HL-60/S4 treated with phorbol 12-myristate 13-acetate at 8.2 ng/mL for 4 days and 3 days (cell line): Measurements from ENCODE around the gene CD101.

Source experiments
- in situ Hi-C: fragments of 300-500 bp; cut with MboI; formaldehyde crosslinking; loops from 2 replicates; pipeline ENCODE4 v1.15.0; 2022; ENCODE audit warnings: low sequenced_read_pairs

CD101 gene

DNA sequence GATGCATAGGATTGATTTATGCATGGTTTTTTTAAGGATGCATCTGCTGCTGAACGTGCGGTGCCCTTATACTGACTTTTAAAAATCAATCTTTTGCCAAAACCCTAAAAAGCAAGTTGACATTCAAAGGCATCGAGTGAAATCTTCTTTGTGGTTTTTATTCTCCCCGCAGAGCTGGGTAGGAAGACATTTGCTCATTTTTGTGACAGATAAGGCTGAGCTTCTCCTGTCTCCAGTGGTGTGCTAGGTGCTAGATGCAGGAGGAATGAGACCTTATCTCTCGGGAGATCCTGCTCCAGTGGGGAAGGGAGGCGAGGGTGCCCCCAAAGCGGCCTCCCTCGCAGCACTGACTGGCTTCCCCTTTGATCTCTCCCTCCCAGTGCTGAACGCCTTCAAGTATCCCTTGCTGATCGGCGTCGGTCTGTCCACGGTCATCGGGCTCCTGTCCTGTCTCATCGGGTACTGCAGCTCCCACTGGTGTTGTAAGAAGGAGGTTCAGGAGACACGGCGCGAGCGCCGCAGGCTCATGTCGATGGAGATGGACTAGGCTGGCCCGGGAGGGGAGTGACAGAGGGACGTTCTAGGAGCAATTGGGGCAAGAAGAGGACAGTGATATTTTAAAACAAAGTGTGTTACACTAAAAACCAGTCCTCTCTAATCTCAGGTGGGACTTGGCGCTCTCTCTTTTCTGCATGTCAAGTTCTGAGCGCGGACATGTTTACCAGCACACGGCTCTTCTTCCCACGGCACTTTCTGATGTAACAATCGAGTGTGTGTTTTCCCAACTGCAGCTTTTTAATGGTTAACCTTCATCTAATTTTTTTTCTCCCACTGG is 14.9 kb upstream of the CD101 start:
- in situ Hi-C loops, result no loop called here

DNA sequence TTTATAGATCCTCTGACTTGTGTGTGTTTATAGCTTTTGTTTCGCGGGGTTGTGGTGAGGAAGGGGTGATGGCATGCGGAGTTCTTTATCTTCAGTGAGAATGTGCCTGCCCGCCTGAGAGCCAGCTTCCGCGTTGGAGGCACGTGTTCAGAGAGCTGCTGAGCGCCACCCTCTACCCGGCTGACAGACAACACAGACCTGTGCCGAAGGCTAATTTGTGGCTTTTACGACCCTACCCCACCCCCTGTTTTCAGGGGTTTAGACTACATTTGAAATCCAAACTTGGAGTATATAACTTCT is 14.4 kb upstream of the CD101 start:
- in situ Hi-C loops, result no loop called here

DNA sequence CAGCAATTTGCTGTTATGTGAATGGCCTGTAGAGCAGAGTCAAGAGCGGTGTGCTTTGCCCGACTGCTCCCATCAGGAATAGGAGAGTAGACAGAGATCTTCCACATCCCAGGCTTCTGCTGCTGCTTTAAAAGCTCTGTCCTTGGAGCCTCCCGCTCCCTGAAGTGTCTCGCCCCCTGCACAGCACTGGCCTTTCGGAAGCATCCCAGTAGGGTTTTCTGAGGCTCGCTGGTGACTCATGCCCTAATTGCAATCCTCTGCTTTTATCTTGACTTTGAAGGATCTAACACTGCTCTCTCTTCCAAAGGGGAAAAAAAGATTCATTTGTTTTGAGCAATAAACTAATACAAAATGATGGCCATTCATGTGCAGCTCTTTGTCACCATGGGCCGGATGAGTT is 13.3 kb upstream of the CD101 start:
- in situ Hi-C loops, result no loop called here

DNA sequence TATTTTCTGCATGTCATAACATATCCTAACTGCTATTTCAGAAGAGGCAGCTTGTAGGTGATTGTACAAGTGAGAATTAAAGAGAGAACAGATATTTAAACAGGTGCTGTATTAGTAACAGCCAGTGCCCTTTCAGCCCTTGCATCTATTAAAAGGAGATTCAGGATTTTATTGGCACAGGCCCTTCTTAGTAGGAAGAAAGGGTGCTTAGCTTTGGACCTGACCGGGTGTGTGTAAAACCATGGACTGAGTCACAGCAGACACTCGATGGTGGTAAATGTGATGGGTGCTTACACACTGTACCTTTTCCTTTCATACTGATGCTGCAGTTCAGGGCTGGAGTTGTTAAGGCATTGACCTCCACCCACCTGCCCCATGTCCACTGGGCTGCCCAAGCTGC is 12.7 kb upstream of the CD101 start:
- in situ Hi-C loops, result no loop called here

DNA sequence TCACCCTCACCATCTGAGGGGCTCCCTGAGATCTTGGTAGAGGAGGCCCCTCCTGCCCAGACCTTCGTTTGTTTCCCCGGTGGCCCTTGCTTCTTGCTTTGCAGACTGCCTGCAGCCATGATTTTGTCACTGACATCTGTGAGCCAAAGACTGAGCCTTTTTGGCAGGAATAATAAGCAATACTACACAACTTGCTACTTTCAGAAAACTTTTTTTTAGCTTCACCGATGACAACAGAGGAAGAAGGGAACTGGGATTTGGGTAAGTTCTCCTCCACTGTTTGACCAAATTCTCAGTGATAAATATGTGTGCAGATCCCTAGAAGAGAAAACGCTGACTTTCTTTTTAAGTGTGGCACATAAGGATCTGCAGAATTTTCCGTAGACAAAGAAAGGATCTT is 11.7 kb upstream of the CD101 start:
- in situ Hi-C loops, result no loop called here

DNA sequence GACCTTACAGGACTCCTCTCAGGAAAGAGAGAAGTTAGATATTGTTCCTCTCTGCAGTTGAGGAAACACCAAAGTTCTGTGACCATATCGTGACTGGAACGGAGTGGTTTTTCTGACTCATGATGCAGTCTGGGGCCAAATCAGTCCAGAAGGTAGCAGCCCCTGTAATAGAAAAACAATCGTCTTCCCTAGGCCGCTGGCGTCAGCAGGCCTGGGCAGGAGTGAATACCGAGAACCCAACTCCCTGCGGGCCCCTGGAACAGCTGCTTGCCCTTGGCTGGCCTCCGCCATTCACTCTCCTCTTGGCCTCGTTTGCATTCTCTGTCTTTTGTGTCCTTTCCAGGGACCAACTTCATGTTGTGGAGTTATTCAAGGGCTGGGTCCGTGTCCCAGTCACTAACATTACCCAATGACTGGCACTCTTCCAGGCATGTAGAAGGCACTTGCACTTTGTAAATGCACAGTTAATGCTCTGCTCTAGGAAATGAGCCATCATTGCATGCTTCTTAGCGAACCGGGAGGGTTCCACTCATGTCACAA is 10.9 kb upstream of the CD101 start:
- in situ Hi-C loops, result no loop called here

DNA sequence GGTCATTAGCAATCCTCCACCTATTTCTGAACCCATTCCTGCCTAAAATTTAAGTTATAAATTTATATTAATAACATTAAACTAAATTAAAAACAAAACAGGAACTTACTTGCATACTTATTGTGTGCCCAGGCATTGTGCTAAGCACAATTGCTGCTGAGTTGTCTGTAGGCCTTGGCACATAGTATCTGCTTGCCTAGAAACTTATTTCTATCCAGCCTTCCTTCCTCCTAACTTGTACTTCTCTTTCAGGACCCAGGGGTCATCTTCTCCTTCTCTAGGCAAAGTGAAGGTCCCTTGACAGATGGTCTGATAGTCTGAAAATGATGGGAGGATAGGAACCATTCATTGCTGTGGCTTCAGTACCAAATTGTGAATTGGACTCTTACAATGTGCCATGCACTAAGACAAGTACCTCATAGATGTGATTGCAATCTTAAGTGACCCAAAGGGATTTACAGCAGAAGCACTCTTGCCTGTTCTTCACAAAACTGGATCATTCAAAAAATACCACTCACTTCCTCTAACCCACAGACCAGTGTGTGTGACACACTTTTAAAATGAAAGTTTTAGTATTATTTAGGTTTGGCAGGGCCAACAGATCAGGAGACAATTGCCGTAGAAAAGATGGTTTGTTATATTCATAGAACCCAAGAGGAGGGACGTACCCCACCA is 10.3 kb upstream of the CD101 start:
- in situ Hi-C loops, result no loop called here

DNA sequence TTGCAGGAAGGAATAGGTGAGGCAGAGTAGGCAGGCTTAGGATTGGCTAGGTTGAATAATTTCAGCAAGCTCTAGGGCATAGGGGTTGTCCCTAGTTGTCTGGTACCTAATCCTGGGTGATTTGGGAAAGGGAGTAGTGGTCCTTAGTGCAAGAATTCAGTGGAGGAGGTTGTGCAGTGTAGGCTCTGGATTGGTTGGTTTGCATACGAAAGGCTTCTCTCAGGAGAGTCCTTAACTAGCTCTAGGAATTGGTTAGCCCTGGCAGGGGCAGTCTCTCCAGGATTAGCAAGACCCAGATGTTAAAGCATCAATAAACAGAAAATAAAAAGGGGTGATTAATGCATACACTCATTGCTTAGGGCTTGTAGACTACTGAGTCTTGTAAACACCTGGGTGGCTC is 9.6 kb upstream of the CD101 start:
- in situ Hi-C loops, result no loop called here

DNA sequence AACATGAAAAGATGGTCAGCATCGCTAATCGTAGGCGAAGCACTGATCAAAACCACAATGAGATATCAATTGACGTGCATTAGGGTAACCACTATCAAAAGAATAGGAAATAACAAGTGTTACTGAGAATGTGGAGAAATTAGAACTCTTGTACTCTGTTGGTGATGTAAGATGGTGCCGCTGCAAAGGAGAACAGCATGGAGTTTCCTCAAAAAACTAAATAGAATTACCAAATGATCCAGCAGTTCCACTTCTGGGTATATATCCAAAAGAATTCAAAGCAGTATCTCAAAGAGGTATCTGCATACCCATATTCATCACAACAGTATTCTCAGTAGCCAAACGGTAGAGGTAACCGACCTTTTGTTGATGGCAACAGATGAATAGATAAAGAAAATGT is 8.3 kb upstream of the CD101 start:
- in situ Hi-C loops, result no loop called here

DNA sequence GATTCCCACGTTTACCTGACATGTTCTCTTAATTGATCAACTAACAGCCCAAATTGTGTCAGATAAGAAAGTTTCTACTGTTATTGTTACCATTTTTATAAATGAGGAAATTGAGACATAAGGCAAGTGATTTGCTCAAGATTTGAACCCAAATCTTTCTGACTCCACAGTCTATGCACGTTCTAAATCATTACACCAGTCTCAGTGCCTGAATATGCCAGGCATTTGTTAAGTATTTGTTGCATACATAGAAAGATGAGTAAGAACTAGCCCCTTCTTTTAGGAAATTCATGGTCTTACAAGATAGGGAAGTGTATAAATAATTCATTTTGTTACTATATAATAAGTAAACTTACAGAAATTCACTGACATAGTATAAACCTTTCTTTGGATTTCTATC is 7.1 kb upstream of the CD101 start:
- in situ Hi-C loops, result no loop called here

DNA sequence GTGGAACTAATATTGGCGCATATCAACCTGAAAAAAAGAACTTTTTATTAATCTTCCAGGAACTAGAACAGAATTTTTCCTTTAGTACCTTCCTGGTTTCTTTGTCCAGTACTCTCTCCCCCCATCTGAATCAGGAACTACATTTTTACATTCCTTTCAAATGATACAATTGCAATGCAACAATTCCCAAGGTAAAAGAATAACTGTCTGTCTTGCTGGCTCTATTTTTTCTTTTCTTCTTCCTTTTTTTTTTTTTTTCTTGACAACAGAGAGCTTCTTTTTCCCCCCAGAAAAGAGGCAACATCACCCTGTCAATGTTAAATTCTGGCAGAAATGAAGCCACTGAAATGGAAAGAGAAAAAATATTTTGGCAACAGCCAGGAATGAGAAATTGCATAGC is 4.5 kb upstream of the CD101 start:
- in situ Hi-C loops, result no loop called here

DNA sequence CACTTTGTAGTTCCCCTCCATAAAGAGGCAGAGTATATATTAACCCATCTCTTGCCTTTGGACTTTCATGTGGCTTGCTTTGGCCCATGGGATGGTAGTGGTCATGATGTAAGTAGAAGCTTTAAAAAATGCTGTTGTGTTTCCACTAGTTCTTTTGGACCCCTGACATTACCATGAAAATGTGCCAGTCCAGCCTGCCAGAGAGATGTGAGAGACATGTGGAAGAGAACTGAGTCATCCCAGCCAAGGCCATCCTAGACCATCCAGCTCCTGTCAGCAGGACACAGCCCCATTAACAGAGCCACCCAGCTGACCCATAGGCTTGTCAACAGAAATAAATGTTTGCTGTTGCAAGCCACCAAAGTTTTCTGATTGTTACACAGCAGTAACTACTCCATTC is 3.9 kb upstream of the CD101 start:
- in situ Hi-C loops, result no loop called here

DNA sequence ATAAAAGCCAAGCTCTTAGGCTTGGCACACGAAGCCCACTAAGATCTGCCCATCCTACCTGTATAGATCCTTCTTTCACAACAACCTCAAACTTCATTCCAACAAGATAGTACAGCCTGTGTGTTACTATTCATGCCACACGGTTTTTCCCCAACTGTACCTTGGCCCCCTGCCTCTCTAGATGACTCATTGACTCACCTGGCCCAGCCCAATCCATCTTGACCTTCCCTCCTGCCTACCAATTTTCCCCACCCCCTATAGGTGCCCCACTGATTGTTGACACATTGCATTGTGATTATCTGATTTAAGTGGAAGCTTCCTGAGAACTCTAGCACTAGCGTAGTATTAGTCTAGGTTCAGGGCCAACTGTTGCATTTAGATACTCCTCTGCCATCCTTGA is 2.0 kb upstream of the CD101 start:
- in situ Hi-C loops, result no loop called here

DNA sequence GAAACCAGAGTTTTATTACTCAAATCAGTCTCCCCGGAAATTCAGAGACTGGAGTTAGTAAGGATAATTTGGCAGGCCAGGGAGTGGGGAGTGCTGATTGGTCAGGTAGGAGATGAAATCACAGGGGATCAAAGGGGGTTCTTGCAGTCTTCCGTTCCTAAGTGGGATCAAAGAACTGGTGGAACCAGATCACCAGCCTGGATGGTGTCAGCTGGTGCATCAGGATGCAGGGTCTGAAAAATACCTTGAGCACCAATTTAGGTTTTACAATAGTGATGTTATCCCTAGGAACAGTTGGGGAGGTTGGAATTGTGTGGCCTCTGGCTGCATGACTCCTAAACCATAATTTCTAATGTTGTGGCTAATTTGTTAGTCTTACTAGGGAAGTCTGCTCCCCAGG is 1.4 kb upstream of the CD101 start:
- in situ Hi-C loops, result no loop called here

DNA sequence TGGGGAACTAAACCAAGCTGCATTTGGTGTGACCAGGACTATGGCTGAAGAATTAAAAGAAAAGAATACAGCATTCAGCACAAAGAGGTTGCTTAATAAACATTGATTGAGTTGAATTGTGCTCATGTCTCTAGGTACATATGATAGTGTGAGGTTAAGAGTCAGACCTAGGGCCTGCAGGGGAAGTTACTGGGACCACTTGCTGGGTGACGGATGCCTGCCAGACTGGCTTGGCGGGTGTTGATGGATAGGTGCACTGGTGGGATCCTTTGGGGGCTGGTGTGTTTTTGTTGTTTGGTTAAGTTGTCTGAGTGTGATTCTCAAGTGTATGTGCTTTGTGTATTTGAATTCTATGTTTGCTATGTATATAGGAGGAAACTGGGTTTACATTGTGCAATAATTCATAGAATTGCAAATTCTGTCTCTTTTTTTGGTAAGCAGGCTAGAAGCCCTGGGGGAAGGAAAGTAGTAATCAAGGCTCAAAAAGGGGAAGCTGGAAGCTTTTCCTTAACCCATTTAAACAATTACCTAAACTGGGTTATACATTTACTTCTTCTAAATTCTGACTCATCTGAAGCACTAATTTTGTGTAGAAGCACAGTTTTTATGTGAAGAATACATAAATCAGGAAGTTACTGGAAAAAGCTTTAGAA is 1.8 kb downstream of the CD101 start:
- in situ Hi-C loops, result no loop called here

DNA sequence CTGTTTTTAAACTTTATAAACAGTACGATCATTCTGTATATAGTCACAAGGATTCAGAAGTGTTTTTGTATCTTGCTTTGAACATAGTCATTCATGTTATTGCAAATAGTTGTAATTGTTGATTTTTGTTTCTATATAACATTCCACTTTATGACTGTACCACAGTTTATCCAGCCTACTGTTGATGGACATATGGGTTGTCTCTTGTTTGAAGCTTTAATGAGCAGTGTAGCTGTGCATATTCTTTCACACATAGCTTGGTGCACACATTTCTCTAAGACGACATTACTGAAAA is 6.1 kb downstream of the CD101 start:
- in situ Hi-C loops, result no loop called here

DNA sequence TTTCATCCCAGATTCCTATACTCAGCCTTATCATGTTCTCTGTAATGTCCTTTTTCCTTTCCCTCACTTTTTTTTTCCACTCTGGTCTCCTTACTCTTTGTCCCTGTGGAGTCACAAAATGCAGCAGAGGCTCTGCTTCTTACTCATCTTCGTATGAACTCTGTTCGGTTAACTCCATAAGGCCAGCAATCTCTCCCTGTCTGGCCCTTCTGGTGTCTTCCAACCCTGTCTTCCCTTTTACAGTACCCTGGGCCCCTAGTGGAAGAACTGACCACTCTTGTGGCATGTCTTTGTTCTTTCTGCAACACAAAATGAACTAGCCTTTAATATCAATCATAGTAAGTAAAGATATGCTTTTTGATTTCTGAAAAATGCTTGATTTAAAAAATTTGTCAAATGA is 7.1 kb downstream of the CD101 start:
- in situ Hi-C loops, result no loop called here

DNA sequence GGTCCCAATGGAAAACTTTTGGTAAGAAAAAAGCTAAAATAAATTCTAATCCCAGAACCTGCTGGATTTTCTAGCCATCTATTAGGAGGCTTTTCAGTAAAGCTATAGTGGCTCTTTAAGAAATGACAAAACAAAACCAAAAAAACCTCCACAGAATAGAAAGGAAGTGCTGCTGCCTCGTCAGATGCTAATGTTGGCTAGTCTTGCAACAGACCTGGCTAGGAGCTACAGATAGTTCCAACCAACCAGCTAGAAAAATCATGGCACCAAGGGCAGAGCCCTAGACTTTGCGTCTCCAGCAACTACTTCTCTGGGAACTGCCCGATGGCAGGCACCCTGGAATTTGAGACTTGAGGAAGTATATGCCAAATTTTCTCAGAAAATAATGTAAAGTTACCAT is 7.6 kb downstream of the CD101 start:
- in situ Hi-C loops, result no loop called here

DNA sequence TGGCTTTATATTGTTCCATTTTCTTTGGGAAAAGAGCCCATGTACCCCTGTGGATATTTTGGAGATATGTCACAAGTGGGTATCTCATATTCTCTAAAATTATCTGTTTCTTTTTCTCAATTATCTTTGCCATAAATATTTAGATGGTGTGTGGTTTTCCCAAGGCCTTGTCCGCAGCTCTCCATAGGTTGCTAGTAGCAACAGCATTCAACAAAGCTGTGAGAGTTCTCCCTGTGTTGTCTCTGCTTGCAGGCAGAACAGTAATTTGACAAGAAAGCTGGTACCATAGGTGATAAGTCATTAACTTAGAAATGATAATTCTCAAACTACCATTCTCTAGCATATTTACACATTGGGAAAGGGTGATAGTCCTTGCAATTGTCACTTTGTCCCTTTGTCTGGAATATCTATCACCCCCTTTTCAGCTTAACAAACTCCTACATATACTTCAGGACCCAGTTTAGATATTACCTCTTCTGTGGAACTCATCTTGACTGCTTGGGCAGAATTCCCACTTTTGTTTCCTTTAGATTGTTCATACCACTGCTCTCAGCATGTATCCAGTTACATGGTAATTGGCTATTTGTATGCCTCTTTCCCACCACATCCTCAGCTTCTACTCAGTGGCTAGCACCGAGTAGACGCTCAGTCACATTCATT is 8.9 kb downstream of the CD101 start:
- in situ Hi-C loops, result no loop called here

DNA sequence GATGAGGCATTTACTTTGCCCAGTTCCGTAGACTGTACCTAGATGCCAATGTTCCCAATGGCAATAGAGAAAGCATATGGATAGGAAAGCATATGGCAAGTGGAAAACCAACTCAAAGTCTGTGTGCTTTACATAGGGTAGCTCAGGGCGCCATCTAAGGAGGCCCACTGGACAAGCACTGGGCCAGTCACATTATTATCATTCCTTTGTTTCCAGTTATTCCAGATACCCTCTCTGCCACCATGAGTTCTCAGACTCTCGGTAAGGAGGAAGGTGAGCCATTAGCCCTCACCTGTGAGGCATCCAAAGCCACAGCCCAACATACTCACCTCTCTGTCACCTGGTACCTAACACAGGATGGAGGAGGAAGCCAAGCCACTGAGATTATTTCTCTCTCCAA is 9.8 kb downstream of the CD101 start:
- in situ Hi-C loops, result no loop called here

DNA sequence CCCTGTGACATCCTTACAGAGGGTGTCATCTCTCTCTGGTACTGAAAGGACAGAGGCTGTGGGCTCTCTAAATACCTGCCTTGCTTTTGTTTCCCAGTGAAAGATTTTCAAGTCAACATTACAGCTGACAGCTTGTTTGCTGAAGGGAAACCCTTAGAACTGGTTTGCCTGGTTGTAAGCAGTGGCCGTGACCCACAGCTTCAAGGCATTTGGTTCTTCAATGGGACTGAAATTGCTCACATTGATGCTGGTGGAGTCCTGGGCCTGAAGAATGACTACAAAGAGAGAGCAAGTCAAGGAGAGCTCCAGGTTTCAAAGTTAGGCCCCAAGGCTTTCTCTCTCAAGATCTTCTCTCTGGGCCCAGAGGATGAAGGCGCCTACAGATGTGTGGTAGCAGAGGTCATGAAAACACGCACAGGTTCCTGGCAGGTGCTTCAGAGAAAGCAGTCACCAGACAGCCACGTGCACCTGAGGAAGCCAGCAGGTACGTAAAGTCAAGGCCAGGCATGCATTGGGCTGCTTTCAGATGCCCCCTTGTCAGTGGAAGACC is 11.8 kb downstream of the CD101 start:
- in situ Hi-C loops, result no loop called here

DNA sequence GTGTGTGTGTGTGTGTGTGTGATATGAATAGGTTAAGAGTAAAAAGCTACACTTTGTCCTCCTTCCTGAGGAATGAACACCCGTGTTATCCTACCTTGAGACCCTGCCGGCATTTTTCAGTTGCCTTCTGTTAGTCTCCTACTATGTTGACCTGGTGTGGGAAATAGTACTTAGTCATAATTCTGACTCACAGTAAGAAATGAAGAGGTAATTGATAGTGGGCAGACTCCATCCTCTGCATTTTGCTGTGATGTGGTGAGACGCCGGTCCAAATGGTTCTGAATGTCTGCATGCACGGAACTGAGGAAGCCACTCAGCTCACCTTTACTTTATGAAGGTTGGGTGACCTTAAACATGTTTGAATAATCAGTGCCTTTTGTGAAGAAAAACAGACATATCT is 12.6 kb downstream of the CD101 start:
- in situ Hi-C loops, result no loop called here
